GM18511 (cell line): ENCODE results near the gene INTS13.
"Not testable (repeated sequence)": the region's sequence is repeated elsewhere in the genome, so short reads cannot be mapped to it uniquely, and the experiment has no call there.

Source experiments
- ATAC-seq: cut with Tn5 transposase; IDR thresholded peaks from one replicate; pipeline ENCODE4 v1.9.1; 2021; ENCODE audit warnings: mild to moderate bottlenecking, moderate library complexity; ENCODE audit not compliant: unreplicated experiment

INTS13 gene

GRCh38 chr12:26870491-26871419 is 67.0 kb downstream of the INTS13 start:
- no peak for ATAC-seq

DNA sequence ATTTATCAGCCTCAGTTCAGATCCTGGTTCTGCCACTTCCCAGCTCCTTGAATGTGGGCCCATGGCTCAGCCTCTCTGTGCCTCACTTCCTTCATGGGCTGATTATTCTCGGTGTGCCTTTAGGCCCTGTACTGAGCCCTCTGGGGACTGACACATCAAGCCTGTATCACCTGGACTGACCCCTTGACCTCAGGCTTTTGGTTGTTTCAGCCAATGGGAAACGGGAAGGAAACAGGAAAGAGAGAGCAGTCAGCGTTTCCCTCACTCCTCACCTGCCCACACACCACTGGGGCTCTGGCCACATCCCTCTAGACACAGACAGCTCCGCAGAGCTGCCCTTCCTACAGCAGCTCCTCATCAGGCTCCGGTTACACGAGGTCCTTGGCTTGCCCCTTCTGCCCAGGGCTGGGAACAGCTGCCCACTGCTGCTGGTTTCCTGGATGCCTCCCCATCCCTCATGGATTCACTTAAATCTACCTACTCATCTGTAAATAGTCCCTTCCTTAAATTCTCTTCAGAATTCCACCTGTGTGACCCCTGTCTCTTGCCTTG is 67.8 kb downstream of the INTS13 start:
- no peak for ATAC-seq

DNA sequence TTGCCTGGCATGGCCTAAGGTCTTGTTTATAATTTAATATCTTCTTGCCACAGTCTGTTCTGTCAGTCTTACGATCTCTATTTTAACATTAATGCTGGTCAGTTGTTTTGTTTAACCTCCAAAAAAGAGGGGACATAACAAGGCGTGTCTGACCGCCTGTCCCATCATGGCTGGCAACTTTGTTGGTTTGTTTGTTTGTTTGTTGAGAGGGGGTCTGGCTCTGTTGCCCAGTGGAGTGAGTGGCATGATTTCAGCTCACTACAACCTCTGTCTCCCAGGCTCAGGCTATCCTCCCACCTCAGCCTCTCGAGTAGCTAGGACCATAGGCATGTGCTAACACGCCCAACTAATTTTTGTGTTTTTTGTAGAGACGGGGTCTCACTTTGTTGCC is 68.7 kb downstream of the INTS13 start:
- ATAC-seq = no peak

DNA sequence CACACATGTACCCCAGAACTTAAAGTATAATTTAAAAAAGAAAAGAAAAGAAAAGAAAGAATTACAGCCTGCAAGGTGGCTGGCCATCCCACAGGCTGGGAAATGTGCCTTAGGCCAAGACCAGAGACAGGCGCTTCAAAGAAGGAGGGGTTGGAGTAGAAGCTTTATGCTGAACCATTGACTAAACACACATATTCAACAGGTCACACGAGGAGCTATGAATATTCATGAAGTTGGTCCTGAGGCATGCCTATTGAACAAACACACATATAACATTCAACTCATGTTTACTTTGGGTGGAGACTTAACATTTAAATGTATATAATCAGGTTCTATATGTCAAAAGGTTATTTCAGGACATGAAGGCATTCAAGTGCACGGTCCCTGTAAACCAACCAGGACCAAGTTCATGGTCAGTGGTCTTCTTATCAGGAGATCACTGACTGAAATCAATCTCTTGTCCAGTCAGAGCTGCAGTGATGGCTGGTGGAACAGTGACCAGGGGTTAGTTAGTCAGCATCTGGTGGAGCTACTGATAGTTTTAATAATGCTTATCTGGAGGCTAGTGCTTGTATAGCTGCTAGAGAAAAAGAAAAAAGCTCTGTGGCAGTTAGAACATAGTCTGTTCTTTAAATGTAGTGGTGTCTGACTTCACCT is 69.2 kb downstream of the INTS13 start:
- ATAC-seq = no peak

- peak; percentile 76 for ATAC-seq
Observed at GRCh38 chr12:26867080-26867479, 70.7 kb downstream of the INTS13 start.

DNA sequence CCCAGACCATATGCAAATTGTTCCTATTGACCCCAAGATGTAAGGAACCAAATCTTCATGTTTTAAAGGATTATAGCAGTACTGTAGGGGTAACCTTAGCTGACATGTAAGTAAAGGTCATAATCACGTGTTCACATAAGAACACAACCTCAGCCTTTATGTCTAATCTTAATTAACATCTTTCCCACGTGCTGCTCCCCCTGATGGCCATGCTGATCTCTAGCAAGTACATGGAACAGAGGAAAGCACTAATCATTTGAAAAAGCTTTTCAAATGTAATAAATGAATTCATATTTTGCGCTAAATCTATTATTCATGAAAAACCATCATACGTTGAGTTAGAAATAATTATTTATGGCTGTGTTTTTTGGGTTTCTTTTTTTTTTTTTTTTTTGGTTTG is 74.3 kb downstream of the INTS13 start:
- ATAC-seq = no peak

DNA sequence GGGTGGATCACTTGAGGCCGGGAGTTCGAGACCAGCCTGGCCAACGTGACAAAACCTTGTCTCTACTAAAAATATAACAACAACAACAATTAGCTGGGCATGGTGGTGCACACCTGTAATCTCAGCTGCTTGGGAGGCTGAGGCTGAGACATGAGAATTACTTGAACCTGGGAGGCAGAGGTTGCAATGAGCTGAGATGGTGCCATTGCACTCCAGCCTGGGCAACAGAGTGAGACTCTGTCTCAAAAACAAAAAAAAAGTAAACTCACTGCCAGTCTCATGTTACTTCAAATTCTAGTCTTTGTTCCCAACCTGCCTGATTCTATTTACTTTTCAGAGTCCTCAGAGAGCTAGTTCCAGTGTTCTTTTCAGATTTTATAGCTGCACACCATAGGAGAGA is 75.0 kb downstream of the INTS13 start:
- not testable (repeated sequence) for ATAC-seq

DNA sequence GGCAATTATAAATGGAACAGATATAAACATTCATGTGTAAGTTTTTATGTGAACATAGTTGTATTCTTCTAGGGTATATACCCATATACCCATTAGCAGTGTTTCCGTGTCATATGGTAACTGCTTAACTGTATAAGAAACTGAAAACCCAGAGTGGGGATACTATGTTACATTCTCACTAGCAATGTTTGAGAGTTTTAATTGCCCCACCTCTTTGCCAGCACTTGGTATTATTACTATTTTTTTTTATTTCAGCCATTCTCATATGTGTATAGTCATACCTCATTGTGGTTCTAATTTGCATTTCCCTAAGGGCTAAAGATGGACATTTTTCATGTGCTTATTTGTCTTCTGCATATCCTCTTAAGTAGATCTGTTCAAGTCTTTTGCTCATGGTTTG is 76.1 kb downstream of the INTS13 start:
- no peak for ATAC-seq

GRCh38 chr12:26857465-26858176 is 80.2 kb downstream of the INTS13 start:
- ATAC-seq = no peak

GRCh38 chr12:26855337-26855736 is 82.4 kb downstream of the INTS13 start:
- no peak for ATAC-seq
